Uterus (tissue), 4 donors: ENCODE data around the gene ZNF780B. TPM values are rescaled to one million over a fixed set of nuclear protein-coding genes. Genes with fewer than 3 reads are reported as not detected.

Experiments
- DNase-seq, 2 donors: peaks; one replicate each; pipeline ENCODE4 v3.0.0-alpha.2; 2019 to 2020
- H3K27ac ChIP-seq, 2 donors: fragments of 200-600 bp; sonication (generic); 1 replicate in 1 of 2; 2 replicates in 1 of 2; pipeline ENCODE4 v1.5.1; 2016 to 2018
- H3K27me3 ChIP-seq, 2 donors: fragments of 200-600 bp; sonication (generic); one replicate each; pipeline ENCODE4 v1.5.1; 2018 to 2019; ENCODE audit warnings: control low read depth in 1 of 2
- H3K36me3 ChIP-seq, 2 donors: fragments of 200-600 bp; sonication (generic); one replicate each; pipeline ENCODE4 v1.5.1; 2019; ENCODE audit warnings: control low read depth in 1 of 2
- H3K4me1 ChIP-seq, 2 donors: fragments of 200-600 bp; sonication (generic); one replicate each; pipeline ENCODE4 v1.5.1; 2018 to 2019; ENCODE audit warnings: control low read depth in 1 of 2
- H3K4me3 ChIP-seq, 2 donors: fragments of 200-600 bp; sonication (generic); 1 replicate in 1 of 2; 2 replicates in 1 of 2; pipeline ENCODE4 v1.5.1; 2018 to 2019; ENCODE audit warnings: mild to moderate bottlenecking in 1 of 2
- H3K9me3 ChIP-seq, 2 donors: fragments of 200-600 bp; sonication (generic); one replicate each; pipeline ENCODE4 v1.5.1; 2019; ENCODE audit warnings: control low read depth in 1 of 2
- POLR2A ChIP-seq, 2 donors: fragments of 450-650 bp; IDR thresholded peaks; one replicate each; pipeline ENCODE4 v1.6.1; 2016; ENCODE audit warnings: antibody characterized with exemption in 2 of 2, mild to moderate bottlenecking in 1 of 2, moderate library complexity in 1 of 2
- intact Hi-C: fragments of 100-400 bp; cut with DNase I; formaldehyde crosslinking; loops from one replicate; pipeline ENCODE4 v1.15.1; 2023; ENCODE audit warnings: low total_unique reads
- total RNA-seq, 4 donors: library from RNA; depleted of rRNA in 3 of 4; stranded (reverse); fragments of >200 nt in 3 of 4; gene quantifications; one replicate each; pipeline versions ENCODE4 v1.1.0 to v1.2.4, GENCODE V29; 2014 to 2023
- TF ChIP-seq, protein P1 (sequence below), 4 experiments: fragments of 200-600 bp in 2 of 4; fragments of 450-650 bp in 2 of 4; sonication (generic) in 2 of 4; IDR thresholded peaks; one replicate each; pipeline ENCODE4 v1.5.1; 2016 to 2019; ENCODE audit warnings: antibody characterized with exemption in 4 of 4, mild to moderate bottlenecking in 2 of 4, moderate library complexity in 1 of 4
- donor health status: DM: yes; HTN: yes; CAD: no.

ZNF780B gene
- total RNA-seq, 4 donors from 2014 or later = 8.2 to 48.3 (median 18.2) TPM

DNA sequence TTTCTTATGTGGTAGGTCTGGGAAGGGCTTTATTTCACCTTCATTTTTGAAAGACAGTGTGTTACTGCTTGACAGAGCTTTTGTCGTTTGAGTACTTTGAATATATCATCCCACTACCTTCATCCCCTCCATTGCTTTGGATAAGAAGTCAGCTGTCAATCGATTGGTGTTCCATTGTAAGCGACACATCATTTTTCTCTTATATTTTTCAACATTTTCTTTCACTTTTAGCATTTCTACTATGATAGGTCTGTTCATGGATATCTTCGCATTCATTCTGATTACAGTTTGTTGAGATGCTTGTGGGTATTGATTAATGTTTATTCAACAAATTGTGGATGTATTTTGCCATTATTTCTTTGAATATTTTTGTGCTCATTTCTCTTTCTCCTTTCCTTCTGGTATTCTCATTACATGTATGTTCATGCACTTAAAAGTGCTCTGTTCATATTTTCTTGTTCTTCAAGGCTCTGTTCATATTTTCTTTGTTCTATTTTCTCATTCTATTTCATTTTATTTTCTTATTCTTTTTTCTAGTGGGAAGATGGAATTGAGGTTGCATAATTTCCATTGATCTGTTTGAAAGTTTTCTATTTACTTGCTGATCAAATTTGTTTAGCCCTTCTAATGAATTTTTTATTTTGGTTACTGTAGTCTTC is 30.0 kb downstream of the ZNF780B start:
- no peak overlapping the region for H3K4me3 ChIP-seq
- intact Hi-C loops = no loop called here
- no peak for DNase-seq
- no peak for TF ChIP-seq POLR2A (IDR thresholded peaks at IDR 0.05)
- TF ChIP-seq, protein P1, sequence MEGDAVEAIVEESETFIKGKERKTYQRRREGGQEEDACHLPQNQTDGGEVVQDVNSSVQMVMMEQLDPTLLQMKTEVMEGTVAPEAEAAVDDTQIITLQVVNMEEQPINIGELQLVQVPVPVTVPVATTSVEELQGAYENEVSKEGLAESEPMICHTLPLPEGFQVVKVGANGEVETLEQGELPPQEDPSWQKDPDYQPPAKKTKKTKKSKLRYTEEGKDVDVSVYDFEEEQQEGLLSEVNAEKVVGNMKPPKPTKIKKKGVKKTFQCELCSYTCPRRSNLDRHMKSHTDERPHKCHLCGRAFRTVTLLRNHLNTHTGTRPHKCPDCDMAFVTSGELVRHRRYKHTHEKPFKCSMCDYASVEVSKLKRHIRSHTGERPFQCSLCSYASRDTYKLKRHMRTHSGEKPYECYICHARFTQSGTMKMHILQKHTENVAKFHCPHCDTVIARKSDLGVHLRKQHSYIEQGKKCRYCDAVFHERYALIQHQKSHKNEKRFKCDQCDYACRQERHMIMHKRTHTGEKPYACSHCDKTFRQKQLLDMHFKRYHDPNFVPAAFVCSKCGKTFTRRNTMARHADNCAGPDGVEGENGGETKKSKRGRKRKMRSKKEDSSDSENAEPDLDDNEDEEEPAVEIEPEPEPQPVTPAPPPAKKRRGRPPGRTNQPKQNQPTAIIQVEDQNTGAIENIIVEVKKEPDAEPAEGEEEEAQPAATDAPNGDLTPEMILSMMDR (IDR thresholded peaks at IDR 0.05) = no peak
- H3K27me3 ChIP-seq = no peaks in the 10 kb centered on the region
- no peaks in the 10 kb centered on the region for H3K36me3 ChIP-seq
- H3K9me3 ChIP-seq = peaks cover 0 to 45% of the 10 kb centered on the region in 2 donors
- H3K27ac ChIP-seq = no peak overlapping the region
- no peaks in the 10 kb centered on the region for H3K4me1 ChIP-seq

- no peak overlapping the region for H3K27ac ChIP-seq
- H3K36me3 ChIP-seq = no peaks in the 10 kb centered on the region
- peaks cover 0 to 27% of the 10 kb centered on the region in 2 donors for H3K9me3 ChIP-seq
- no peak for DNase-seq
- intact Hi-C loops = no loop called here
- no peaks in the 10 kb centered on the region for H3K4me1 ChIP-seq
- H3K27me3 ChIP-seq = no peaks in the 10 kb centered on the region
- no peak overlapping the region for H3K4me3 ChIP-seq
- TF ChIP-seq, protein P1 (IDR thresholded peaks at IDR 0.05) = no peak
- no peak for TF ChIP-seq POLR2A (IDR thresholded peaks at IDR 0.05)
Observed at GRCh38 chr19:40023969-40024368, 32.1 kb downstream of the ZNF780B start.

DNA sequence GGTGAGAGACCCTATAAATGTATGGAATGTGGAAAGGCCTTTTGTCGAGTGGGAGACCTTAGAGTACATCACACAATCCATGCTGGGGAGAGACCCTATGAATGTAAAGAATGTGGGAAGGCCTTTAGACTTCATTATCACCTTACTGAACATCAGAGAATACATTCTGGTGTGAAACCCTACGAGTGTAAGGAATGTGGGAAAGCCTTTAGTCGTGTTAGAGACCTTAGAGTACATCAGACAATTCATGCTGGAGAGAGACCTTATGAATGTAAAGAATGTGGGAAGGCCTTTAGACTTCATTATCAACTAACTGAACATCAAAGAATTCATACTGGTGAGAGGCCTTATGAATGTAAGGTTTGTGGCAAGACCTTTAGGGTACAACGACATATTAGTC is 42.0 kb downstream of the ZNF780B start:
- Histone ChIP-seq H3K27ac (no peak overlapping the region), H3K36me3 (no peaks in the 10 kb centered on the region), H3K4me1 (no peaks in the 10 kb centered on the region), H3K4me3 (no peak overlapping the region), H3K27me3 (no peaks in the 10 kb centered on the region), H3K9me3 (peaks cover 0 to 40% of the 10 kb centered on the region in 2 donors)
- no peak for DNase-seq
- TF ChIP-seq POLR2A (IDR thresholded peaks at IDR 0.05) = no peak
- TF ChIP-seq, protein P1 (IDR thresholded peaks at IDR 0.05) = no peak
- intact Hi-C loops = no loop called here

DNA sequence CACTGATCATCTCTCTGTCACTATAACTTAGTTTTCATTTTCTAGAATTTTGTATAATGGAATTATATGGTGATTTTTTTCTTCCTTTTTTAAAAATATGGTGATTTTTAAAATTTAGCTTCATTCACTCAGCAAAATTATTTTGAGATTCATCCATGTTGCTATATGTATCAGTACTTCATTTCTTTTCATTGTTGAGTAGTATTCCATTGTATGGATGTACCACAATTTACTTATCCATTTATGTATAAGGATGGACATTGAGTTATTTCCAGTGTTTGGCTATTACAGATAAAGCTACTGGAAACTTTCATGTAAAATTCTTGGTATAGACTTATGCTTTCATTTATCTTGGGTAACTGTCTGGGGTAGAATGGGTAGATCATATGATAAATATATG is 46.4 kb downstream of the ZNF780B start:
- Histone ChIP-seq H3K36me3 (no peaks in the 10 kb centered on the region), H3K27me3 (no peaks in the 10 kb centered on the region), H3K9me3 (peaks cover 0 to 12% of the 10 kb centered on the region in 2 donors), H3K4me1 (no peaks in the 10 kb centered on the region), H3K27ac (no peak overlapping the region), H3K4me3 (no peak overlapping the region)
- TF ChIP-seq POLR2A (IDR thresholded peaks at IDR 0.05) = no peak
- TF ChIP-seq, protein P1 (IDR thresholded peaks at IDR 0.05) = no peak
- no peak for DNase-seq
- intact Hi-C loops = no loop called here

GRCh38 chr19:40006273-40006691 is 49.7 kb downstream of the ZNF780B start:
- Histone ChIP-seq H3K27ac (no peak overlapping the region), H3K4me3 (no peak overlapping the region), H3K36me3 (no peaks in the 10 kb centered on the region), H3K9me3 (no peaks in the 10 kb centered on the region), H3K4me1 (no peaks in the 10 kb centered on the region), H3K27me3 (no peaks in the 10 kb centered on the region)
- TF ChIP-seq POLR2A (IDR thresholded peaks at IDR 0.05) = no peak
- TF ChIP-seq, protein P1 (IDR thresholded peaks at IDR 0.05) = no peak
- DNase-seq = no peak
- intact Hi-C loops = no loop called here
